Calu3 (cell line): ENCODE data around the gene L3MBTL3. TPM values are rescaled to one million over a fixed set of nuclear protein-coding genes. Genes with fewer than 3 reads are reported as not detected.

ENCODE experiments used
- BruUV-seq: library from RNA; stranded (reverse); fragments of 400-500 nt; replicated peaks from 2 replicates; lab custom pipeline; 2021; lab: Mats Ljungman, UMichigan
- CTCF ChIA-PET: fragments of 300-600 bp; sonication (Branson Sonifier 250); formaldehyde crosslinking; loops from one replicate; lab custom pipeline; 2022; ENCODE audit warnings: antibody characterized with exemption; lab: Charles Lee
- DNase-seq: peaks from one replicate; pipeline ENCODE4 v3.0.0; 2022
- H3K27ac Mint-ChIP-seq: one replicate; pipeline ENCODE4 v1.8.0; 2022; ENCODE audit warnings: mixed read lengths; ENCODE audit not compliant: unreplicated experiment
- H3K27me3 Mint-ChIP-seq: one replicate; pipeline ENCODE4 v1.8.0; 2022; ENCODE audit warnings: mixed read lengths; ENCODE audit not compliant: unreplicated experiment
- H3K36me3 Mint-ChIP-seq: one replicate; pipeline ENCODE4 v1.8.0; 2022; ENCODE audit warnings: mild to moderate bottlenecking, moderate library complexity, mixed read lengths; ENCODE audit not compliant: insufficient read depth, unreplicated experiment
- H3K4me1 Mint-ChIP-seq: one replicate; pipeline ENCODE4 v1.8.0; 2022; ENCODE audit warnings: mild to moderate bottlenecking, low read depth, mixed read lengths; ENCODE audit not compliant: unreplicated experiment
- H3K4me3 Mint-ChIP-seq: one replicate; pipeline ENCODE4 v1.8.0; 2022; ENCODE audit warnings: mild to moderate bottlenecking, low read depth, moderate library complexity, mixed read lengths; ENCODE audit not compliant: unreplicated experiment
- H3K9me3 Mint-ChIP-seq: one replicate; pipeline ENCODE4 v1.8.0; 2022; ENCODE audit warnings: low read depth, mixed read lengths; ENCODE audit not compliant: unreplicated experiment
- CTCF ChIP-seq: fragments of 200-600 bp; IDR thresholded peaks from one replicate; pipeline ENCODE4 v1.8.0; 2022; ENCODE audit warnings: antibody characterized with exemption; ENCODE audit not compliant: unreplicated experiment
- intact Hi-C: fragments of 100-400 bp; cut with micrococcal nuclease; formaldehyde crosslinking; loops from one replicate; pipeline ENCODE4 v1.10.0; 2022; ENCODE audit not compliant: unreplicated experiment
- total RNA-seq: library from RNA; stranded (reverse); gene quantifications from 2 replicates; pipeline ENCODE4 v1.2.3, GENCODE V29; 2022

Gene L3MBTL3
- total RNA-seq, 1 experiment from 2014 or later = 9.6 TPM

- no peak overlapping the region for H3K4me3 Mint-ChIP-seq
- no peaks in the 10 kb centered on the region for H3K36me3 Mint-ChIP-seq
- DNase-seq = no peak
- H3K27me3 Mint-ChIP-seq = no peaks in the 10 kb centered on the region
- no peak overlapping the region for H3K27ac Mint-ChIP-seq
- no peaks in the 10 kb centered on the region for H3K4me1 Mint-ChIP-seq
- H3K9me3 Mint-ChIP-seq = no peaks in the 10 kb centered on the region
- BruUV-seq = no TSS peak
- intact Hi-C loops = no loop called here
- CTCF ChIA-PET = no interaction called here
- no peak for TF ChIP-seq CTCF
These were observed 25.0 kb downstream of the L3MBTL3 start for GRCh38 chr6:130043344-130043743.

GRCh38 chr6:130045622-130046021 lies 27.2 kb downstream of the L3MBTL3 start:
- Mint-ChIP-seq H3K9me3 (no peaks in the 10 kb centered on the region), H3K4me1 (no peaks in the 10 kb centered on the region), H3K27ac (no peak overlapping the region), H3K4me3 (no peak overlapping the region), H3K27me3 (no peaks in the 10 kb centered on the region), H3K36me3 (no peaks in the 10 kb centered on the region)
- CTCF ChIA-PET = no interaction called here
- no TSS peak for BruUV-seq
- no peak for TF ChIP-seq CTCF
- no peak for DNase-seq
- intact Hi-C loops = loop anchor here (5.0 kb wide), 1 partner anchor 652 kb away; no protein-coding TSS in a partner anchor

- Mint-ChIP-seq H3K4me1 (no peaks in the 10 kb centered on the region), H3K4me3 (no peak overlapping the region), H3K27me3 (no peaks in the 10 kb centered on the region), H3K36me3 (no peaks in the 10 kb centered on the region), H3K9me3 (no peaks in the 10 kb centered on the region), H3K27ac (no peak overlapping the region)
- CTCF ChIA-PET = no interaction called here
- TF ChIP-seq CTCF = no peak
- intact Hi-C loops = loop anchor here (5.0 kb wide), 1 partner anchor 651 kb away; no protein-coding TSS in a partner anchor
- DNase-seq = no peak
- BruUV-seq = no TSS peak
These were observed 28.3 kb downstream of the L3MBTL3 start for GRCh38 chr6:130046671-130047070.

GRCh38 chr6:130047088-130047995 lies 29.0 kb downstream of the L3MBTL3 start:
- no peaks in the 10 kb centered on the region for H3K9me3 Mint-ChIP-seq
- H3K4me1 Mint-ChIP-seq = no peaks in the 10 kb centered on the region
- H3K36me3 Mint-ChIP-seq = no peaks in the 10 kb centered on the region
- BruUV-seq = no TSS peak
- intact Hi-C loops = loop anchor here (5.0 kb wide), 1 partner anchor 650 kb away; no protein-coding TSS in a partner anchor
- no peak overlapping the region for H3K27ac Mint-ChIP-seq
- H3K4me3 Mint-ChIP-seq = no peak overlapping the region
- no peak for TF ChIP-seq CTCF
- DNase-seq = no peak
- CTCF ChIA-PET = no interaction called here
- no peaks in the 10 kb centered on the region for H3K27me3 Mint-ChIP-seq
